Esophagus mucosa (tissue), 1 donor: Measurements from ENCODE around the gene PYHIN1. TPM values are rescaled to one million over a fixed set of nuclear protein-coding genes. Genes with fewer than 3 reads are reported as not detected.
A peak's percentile ranks its signal among the peaks of the same experiment; 100 is the strongest.
"Not testable (repeated sequence)": the region's sequence is repeated elsewhere in the genome, so short reads cannot be mapped to it uniquely, and the experiment has no call there.

ENCODE experiments used
- ATAC-seq: fragments of 200-7000 bp; cut with Tn5 transposase; one replicate; pipeline ENCODE4 v1.9.1; 2020
- total RNA-seq: library from RNA; stranded (reverse); gene quantifications from one replicate; pipeline ENCODE4 v1.2.4, GENCODE V29; 2023
- donor health status: DM: yes; HTN: yes; CAD: no.

PYHIN1 gene
- total RNA-seq, 1 donor from 2014 or later, result 0.44 TPM

DNA sequence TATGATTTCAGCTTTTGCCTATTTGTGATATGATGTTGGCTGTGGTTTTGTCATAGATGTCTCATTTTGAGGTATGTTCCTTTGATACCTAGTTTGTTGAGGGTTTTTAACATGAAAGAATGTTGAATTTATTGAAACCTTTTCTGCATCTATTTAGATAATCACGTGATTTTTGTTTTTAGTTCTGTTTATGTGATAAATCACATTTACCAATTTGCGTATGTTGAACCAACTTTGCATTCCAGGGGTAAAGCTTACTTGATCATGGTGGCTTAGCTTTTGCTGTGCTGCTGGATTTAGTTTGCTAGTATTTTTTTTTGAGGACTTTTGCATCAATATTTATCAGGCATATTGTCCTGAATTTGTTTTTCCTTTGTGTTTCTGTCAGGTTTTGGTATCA is 51.9 kb downstream of the PYHIN1 start:
- ATAC-seq, result no peak

DNA sequence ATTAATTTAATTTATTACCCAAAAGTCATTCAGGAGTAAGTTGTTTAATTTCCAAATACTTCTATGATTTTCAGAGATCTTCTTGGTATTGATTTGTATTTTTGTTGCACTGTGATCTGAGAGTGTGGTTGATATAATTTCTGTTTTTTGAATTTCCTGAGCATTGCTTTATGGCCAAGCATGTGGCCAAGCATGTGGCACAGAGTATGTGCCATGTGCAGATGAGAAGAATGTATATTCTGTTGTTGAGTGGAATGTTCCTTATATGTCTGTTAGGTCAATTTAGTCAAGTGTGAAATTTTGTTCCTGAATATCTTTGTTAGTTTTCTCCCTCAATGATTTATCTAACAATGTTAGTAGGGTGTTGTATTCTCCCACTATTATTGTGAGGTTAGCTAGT is 53.0 kb downstream of the PYHIN1 start:
- ATAC-seq, result no peak

DNA sequence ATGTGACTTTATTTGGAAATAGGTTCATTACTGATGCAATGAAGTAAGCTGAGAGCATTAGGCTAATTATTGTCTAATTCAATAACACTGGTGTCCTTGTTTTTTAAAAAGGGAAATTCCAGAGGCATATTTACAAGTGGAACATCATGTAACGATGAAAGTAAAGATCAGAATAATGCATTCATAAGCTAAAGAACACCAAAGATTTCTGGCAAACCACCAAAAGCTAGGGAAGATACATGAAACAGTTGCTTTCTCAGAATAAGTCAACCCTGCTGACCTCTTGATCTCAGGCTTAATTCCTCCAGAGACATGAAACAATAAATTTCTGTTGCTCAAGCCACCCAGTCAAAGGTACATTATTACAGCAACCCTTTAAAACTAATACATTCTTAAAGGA is 58.1 kb downstream of the PYHIN1 start:
- no peak for ATAC-seq

DNA sequence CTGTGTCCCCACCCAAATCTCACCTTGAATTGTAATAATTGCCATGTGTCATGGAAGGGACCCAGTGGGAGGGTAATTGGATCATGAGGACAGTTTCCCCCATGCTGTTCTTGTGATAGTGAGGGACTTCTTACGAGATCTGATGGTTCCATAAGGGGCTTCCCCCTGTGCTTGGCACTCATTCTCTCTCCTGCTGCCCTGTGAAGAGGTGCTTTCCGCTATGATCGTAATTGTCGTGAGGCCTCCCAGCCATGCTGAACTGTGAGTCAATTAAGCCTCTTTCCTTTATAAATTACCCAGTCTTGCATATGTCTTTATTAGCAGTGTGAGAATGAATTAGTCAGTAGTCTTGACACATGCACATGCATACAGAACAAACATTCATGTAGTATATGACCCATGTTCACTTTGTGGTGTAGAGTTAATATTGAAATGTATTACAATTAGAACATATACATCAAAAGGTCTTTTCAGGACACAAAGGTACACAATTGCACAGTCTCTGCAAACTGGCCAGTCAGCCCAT is 61.5 kb downstream of the PYHIN1 start:
- ATAC-seq, result no peak

DNA sequence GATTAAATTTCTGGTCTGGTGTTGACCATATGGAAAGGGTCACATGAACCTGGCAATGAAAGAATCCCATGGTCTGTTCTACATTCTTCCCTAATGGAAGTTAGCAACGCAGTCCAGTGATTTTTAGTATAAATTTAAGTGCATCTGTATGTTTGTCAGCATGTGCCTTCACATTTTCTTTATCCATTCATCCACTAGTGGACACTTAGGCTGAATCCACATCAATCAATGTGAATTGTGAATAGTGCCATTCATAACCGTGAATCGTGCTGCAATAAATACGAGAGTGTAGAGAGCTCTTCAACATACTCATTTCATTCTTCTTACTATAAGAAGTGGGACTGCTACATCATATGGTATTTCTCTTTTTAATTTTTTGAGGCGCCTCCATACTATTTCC is 65.6 kb downstream of the PYHIN1 start:
- no peak for ATAC-seq

DNA sequence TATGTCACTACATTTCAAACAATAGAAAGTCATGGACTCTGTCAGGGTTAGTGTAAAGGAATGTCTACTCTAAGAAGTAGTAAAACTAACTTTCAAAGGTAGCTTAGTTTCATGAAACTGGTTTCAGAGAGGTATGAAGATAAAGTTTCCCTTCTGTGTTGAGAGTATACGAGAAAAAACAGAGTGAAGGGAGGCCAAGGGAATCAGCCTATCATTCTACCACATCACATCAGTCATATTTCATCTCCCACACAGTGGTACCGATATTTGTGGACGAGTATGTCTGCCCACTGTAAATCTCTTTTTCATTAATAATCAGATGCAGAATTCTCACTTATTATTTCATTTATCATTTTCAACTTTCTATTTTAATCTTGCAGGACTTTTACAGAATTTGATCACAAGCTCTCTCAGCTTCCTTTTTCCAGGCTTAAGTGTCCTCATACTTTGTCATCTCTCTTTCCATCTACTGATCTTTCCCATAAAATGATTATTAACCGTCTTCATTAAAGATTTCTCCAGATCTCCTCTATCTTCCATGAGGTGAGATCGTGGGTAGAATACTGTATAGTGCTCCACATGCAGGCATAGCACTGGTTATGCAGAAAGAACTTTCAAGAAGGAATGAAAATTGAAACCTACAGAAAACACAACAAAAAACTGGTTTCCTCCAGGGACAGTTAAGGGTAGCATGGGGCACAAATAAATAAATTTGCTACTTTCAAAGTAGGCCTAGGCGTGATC is 66.9 kb downstream of the PYHIN1 start:
- no peak for ATAC-seq

DNA sequence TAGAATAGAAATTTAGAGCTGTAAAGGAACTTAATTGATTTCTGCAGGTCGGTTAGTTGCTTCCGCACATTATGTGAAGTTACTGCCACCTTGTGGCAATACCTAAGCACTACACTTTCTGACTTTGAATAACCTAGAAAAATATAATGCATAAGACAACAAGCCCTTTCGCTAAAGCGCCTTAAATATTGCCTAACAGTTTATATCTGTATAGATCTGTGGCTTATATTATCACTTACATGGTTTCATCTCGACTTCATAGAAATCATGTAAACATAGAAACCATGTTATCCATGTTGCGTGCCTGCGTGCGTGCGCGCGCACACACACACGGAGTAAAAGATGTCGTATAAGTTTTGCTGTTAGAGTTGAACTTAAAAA is 67.4 kb downstream of the PYHIN1 start:
- peak; percentile 59 for ATAC-seq

DNA sequence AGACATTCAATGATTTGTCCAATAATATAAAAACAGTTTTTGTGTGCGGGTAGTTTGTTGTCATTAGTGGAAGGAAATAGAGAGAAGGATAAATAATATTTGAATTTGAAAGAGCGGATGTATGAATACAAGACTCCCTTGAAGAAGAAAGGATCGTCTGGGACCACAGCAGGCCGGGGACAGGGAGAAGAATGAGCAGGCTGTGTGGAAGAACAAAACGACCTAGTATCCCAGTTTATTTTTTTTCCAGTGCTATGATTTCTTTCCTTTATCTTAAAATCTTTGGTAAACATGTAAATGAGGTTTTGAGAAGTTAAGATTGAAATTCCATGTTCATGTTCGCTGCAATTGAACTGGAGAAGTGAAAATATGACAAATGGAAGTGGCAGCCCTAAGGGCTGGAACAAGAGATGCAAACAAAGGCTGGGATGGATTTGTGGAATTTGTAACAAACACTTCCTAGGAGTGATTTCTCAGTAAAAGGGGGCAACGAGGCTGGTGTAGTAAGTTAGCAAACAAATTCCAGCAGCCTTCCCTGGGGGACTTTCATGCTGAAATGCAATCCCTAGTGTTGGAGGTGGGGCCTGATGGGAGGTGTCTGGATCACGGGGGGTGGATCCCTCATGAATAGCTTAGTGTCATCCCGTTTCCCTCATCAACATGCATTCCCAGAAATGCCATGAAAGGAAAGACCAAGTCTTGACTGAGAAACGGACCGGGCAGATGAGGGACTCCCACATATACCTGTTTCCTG is 68.1 kb downstream of the PYHIN1 start:
- peak; percentile 70 for ATAC-seq

DNA sequence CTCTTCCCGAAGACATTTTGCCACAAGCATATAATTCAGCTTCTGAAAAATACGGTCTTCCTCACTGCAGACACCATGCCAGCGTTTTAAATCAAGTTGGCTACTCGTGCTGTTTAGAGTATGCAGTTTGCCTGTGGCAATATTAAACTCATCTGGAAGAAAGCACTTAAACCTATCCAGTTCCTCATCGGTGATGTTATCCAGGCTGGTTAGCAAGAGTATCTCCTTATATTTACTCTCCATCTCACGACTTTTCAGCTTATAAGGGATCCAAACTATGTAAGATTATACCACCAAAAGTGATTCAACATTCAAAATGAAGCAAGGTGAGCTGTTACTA is 68.7 kb downstream of the PYHIN1 start:
- ATAC-seq, result peak; percentile 51

DNA sequence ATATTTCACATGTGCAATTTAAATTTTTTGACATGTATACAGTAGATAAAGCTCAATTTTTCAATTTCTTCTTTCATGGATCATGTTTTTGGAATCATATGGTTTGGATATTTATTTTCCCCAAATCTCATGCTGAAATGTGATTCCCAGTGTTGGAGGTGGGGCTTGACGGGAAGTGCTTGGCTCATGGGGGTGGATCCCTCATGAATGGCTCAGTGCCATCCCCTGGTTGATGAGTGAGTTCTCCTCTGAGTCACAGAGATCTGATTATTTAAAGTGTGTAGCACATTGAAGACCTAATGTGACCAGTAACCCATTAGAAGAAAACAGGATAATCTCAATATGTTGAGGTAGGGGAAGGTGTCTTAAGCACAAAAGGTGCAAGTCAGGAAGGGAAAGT is 69.3 kb downstream of the PYHIN1 start:
- peak; percentile 86 for ATAC-seq

DNA sequence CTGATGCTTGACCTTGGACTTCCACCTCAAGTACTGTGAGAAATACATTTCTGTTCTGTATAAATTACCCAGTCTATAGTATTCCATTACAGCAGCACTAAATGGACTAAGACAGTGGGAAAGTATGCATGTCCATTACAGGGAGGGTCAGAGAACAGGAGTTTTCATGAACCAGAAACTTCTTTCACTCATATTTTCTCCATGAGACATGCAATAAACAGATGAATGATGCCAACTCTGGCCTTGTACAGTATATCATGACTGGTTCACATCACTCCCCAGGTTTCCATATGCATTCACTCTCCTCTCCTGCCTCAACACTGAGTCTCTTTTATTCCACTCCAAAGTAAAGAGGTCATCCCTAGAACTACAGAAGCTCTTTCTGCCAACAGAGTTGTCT is 73.8 kb downstream of the PYHIN1 start:
- no peak for ATAC-seq

DNA sequence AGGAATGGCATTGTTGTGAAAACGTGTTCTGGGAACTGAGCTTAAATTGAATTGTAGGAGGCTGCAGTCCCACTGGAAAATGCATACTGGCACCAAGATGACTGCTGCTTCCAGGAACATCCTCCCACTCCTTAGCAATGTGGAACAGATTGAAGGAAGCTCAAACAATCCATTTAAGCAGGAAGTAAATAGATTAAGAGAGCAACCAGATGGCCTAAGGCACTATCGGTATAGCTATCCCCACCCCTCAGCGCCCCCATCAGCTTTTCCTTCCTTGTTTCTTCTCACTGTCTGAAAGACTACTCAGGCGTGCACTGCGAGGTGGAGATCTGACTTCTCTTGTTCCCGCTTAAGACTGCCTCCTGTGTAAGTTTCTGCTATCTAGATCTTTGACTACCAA is 74.3 kb downstream of the PYHIN1 start:
- no peak for ATAC-seq

DNA sequence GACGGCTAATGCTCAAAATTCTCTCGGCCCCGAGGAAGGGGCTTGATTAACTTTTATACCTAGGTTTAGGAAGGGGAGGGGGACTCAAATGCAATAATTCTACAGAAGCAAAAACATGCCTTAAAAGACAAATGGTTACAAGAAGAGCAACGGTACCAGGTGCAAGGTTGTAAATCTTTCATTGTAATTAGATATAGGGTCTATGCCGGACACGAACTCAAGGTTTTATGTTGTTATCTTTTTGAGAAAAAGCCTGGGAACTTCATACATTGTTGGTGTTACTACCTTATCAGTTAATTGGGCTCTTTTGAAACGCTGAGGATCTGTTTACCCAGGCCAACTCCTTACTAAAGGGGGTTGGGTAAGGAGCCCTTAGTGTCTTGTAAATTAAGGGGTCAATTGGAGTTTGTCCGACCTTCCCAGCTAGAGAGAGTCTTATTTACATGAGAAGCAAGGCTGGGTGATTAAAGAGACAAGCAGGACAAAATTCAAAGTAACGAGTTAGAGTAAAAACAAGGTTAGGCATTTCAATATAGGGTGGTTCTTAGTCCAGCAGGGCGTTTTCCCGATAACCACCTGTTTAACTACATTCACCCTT is 75.0 kb downstream of the PYHIN1 start:
- not testable (repeated sequence) for ATAC-seq

DNA sequence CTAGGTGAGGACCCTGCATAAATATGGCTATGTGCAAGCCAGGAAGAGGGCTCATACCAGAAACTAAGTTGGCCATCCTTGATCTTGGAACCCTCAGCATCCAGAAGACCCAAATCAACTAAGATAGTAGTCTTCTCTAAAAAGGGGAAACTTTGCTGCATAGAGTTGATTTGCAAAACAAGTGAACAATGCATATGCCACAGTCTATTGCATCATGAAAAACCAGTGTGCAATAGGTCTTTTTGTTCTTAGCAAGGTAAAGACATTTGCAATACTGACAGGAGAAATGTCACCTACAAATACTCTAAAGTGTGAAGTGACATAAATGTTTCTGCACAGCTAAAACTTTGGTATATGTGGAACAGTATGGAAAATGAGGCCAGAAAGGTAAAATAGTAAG is 76.4 kb downstream of the PYHIN1 start:
- no peak for ATAC-seq

DNA sequence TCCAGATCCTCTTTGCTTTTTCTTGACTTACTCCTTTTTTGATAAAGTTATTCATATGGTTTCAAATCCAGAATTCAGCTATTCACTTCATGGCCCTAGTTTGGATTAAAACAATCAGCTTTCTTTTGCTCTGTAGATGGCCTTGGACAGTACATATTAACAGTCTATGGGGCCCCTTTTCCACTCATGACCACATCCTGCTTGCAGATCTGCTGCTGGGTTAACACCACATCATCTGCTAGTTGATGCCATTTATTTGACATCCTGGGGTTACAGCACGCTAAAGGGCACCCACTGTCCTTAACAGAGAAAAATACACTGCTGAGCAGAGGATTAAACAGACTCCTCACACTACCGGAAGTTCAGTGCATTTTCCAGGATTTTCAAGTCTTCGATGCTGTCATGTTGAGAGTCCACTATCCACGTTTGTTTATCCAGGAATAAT is 77.4 kb downstream of the PYHIN1 start:
- peak; percentile 44 for ATAC-seq

DNA sequence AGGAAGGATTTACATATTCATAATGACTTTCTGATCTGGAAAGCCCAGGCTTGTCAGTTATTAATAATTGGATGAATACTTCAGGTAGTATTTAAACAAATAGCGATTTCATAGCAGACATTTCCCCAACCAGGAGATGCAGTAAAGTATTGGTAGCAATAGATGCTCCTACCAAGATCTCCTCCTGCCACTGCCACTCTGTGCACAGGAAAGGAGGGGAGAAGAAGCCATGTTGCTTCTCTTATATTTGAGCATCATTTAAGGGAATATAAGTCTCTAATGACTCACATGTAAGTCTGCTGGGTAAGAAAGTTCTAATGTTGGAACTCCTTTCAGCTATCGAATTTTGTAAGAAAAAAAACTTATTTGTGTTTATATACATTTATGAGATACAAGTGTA is 77.9 kb downstream of the PYHIN1 start:
- ATAC-seq, result no peak

DNA sequence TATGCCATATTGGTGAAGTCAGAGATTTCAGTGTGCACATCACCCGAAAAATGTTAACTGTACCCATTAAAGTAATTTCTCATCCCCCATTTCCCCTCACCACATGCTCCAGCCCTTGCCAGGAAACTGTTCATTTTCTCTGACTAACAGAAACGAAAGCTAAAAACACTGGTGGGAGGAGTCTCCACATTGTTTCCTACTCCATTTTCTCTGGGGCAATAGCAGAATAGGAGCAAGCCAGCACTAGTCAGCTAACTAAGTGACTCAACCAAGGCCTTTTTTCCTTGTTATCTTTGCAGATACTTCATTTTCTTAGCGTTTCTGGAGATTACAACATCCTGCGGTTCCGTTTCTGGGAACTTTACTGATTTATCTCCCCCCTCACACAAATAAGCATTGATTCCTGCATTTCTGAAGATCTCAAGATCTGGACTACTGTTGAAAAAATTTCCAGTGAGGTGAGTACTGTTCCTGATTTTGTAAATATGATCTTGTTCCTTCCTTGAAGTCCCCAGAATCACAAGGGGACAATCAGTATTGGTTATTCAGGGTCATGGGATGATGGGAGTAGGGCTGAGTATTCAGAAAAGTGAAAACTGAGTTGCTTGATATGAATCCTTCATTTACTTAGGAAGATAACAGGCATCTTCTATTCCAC is 78.5 kb downstream of the PYHIN1 start, which contains the start of gene IFI16:
Gene IFI16, plus strand, starts transcription at position 204 of the 658 bp plus-strand sequence. CDS start 4,774 bp downstream, outside the sequence.
- peak; percentile 93 for ATAC-seq

DNA sequence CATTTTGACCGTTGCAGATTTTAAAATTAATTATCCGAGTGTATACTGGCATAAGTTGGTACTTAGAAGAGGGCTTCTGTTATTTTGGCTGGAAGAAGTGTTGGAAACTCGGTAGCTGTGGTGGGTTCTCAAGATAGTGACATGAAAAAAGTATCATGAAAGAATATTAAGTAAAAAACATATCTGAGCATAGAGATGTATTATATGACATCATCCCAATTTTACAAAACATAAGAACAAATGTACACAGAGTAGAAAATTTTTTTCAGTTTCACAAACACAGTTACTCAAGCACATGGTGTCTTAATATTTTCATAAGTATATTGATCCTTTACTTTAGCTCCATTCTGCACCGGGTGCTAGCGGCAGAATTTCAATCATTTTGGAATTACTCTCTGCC is 79.0 kb downstream of the PYHIN1 start:
- ATAC-seq, result no peak

DNA sequence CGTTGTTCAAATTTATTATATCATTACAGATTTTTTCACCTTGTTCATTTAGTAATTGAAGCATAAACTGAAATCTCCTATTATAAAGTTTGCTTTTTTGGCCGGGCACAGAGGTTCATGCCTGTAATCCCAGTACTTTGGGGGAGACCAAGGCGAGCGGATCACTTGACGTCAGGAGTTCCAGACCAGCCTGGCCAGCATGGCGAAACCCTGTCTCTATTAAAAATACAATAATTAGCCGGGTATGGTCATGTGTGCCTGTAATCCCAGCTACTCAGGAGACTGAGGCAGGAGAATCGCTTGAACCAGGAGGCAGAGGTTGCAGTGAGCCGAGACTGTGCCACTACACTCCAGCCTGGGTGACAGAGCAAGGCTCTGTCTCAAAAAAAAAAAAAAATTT is 79.6 kb downstream of the PYHIN1 start:
- not testable (repeated sequence) for ATAC-seq

DNA sequence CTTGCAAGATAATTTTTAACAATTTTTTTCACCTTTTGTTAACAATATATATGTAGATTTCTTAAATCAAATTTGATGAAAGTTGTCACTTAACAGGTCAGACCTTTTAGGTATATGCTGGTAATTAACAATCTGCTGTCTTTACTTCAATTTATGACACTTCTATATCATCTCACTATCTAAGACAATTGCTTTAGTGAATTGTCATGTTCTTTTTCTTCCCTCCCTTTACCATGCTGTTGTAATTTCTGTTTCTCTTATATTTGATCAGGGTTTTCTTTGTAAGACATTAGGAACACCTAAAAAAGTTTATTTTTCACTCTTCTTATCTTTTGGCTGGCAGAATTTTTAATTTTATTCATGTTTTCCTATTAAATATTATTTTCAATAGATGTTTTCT is 80.4 kb downstream of the PYHIN1 start:
- ATAC-seq, result no peak

DNA sequence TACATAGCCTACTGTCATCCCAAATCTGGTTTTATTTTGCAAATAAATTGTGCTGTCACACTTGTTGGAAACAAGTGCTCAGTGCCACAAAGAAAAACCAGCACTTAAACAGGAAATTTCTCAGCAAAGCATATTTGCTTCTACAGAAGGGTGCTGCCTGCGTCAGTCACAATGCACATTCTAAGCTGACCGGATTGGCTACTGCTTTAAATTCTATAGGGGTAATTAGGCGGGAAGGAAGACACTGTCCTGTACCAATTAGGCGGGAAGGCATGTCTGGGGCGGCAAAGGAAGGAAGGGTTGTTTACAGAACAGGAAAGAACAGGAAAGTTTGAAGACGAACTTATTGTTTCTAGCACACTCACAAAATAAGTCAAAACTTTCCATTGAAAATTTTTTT is 81.1 kb downstream of the PYHIN1 start:
- peak; percentile 47 for ATAC-seq

DNA sequence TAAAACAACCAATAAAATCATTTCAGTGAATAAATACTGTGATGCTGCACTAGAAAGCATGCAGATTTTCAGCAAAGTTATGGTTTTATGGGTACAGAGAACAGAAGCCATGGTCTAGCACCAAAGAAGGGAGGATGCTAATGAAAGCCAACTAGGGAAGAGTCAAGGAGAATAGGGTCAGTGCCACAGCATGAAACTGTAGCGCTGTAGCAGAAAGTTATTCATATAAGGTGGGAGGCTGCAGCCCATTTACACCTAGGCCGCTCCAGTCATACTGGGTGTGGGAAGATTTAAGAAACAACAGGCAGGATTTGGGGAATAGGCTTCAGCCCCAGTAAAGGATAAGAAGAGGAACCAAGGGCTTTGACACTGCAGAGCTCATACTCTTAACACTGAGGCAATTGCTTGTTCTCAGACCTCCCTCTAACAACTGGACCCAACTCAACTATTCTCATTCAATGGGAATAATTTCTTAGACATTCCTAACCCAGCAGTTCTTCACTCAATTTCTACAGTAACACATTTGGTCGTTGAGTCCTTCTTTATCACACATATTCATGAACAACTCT is 82.7 kb downstream of the PYHIN1 start:
- ATAC-seq, result no peak

DNA sequence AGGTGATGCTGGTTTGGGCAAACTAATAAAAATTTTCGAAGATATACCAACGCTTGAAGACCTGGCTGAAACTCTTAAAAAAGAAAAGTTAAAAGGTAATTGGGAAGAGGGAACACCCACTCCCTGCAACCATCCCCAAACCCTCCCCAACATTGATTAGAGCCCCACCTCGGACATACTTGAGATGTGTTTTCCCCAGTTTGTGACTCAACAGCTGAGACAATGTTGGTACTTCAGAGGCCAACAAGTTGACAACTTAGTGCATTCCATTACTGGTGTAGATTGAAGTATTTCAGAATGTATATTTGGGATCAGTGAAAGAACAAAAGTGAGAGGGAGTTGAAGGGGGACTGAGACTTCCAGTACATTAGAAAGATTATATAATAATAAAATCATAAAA is 83.5 kb downstream of the PYHIN1 start:
- ATAC-seq, result no peak
